Measurements from ENCODE around the gene NCAM2. TPM values are rescaled to one million over a fixed set of nuclear protein-coding genes. Genes with fewer than 3 reads are reported as not detected.
"Not testable (repeated sequence)": the region's sequence is repeated elsewhere in the genome, so short reads cannot be mapped to it uniquely, and the experiment has no call there.

Gene NCAM2
- total and polyA plus RNA-seq, 9 donors: 0.35 to 6.8 (median 1.2) TPM

GRCh38 chr21:21401444-21401843, 403.2 kb downstream of the NCAM2 start:
- Histone ChIP-seq H3K4me1 (ENCODE audit: insufficient read depth) (no peaks in the 10 kb centered on the region), H3K27me3 (no peaks in the 10 kb centered on the region), H3K4me3 (no peak overlapping the region), H3K36me3 (no peaks in the 10 kb centered on the region), H3K9me3 (peaks cover 0 to 3% of the 10 kb centered on the region in 2 donors), H3K27ac (no peak overlapping the region)
- no peak for DNase-seq
- intact Hi-C loops (cut with DNase I): no loop called here
- TF ChIP-seq CTCF (IDR thresholded peaks at IDR 0.05) (no peak), POLR2A (IDR thresholded peaks at IDR 0.05) (no peak), EP300 (IDR thresholded peaks at IDR 0.05) (no peak)

- intact Hi-C loops (cut with DNase I): not testable (repeated sequence)
- 56 to 72% (median 70%) methylated on average over 3 of the region's 3 CpGs for WGBS, 3 donors
Measured at GRCh38 chr21:21402187-21402586, 404.0 kb downstream of the NCAM2 start.

GRCh38 chr21:21404261-21404660, 406.1 kb downstream of the NCAM2 start:
- H3K27me3 ChIP-seq; DNase-seq; H3K4me1 ChIP-seq (ENCODE audit: insufficient read depth); H3K4me3 ChIP-seq; H3K36me3 ChIP-seq; H3K9me3 ChIP-seq; H3K27ac ChIP-seq; intact Hi-C loops (cut with DNase I): not testable (repeated sequence)
- 66 to 75% (median 71%) methylated on average over 5 of the region's 5 CpGs for WGBS, 3 donors

More at GRCh38 chr21:21402187-21402586, 404.0 kb downstream of the NCAM2 start:
- H3K4me1 ChIP-seq (ENCODE audit: insufficient read depth); H3K27me3 ChIP-seq; H3K4me3 ChIP-seq; H3K9me3 ChIP-seq; H3K36me3 ChIP-seq; H3K27ac ChIP-seq; DNase-seq: not testable (repeated sequence)

GRCh38 chr21:21406921-21407320, 408.7 kb downstream of the NCAM2 start:
- H3K36me3 ChIP-seq: no peaks in the 10 kb centered on the region
- intact Hi-C loops (cut with DNase I): no loop called here
- 90 to 92% (median 91%) methylated on average over 3 of the region's 3 CpGs for WGBS, 3 donors
- DNase-seq: no peak
- TF ChIP-seq POLR2A (IDR thresholded peaks at IDR 0.05) (no peak), CTCF (IDR thresholded peaks at IDR 0.05) (no peak), EP300 (IDR thresholded peaks at IDR 0.05) (no peak)
- H3K27me3 ChIP-seq: no peaks in the 10 kb centered on the region
- no peak overlapping the region for H3K27ac ChIP-seq
- H3K4me1 ChIP-seq (ENCODE audit: insufficient read depth): no peaks in the 10 kb centered on the region
- H3K4me3 ChIP-seq: no peak overlapping the region
- no peaks in the 10 kb centered on the region for H3K9me3 ChIP-seq

- no peak for DNase-seq
- no peak overlapping the region for H3K27ac ChIP-seq
- no peaks in the 10 kb centered on the region for H3K4me1 ChIP-seq (ENCODE audit: insufficient read depth)
- 80 to 89% (median 88%) methylated on average over 6 of the region's 6 CpGs for WGBS, 3 donors
- H3K4me3 ChIP-seq: no peak overlapping the region
- H3K9me3 ChIP-seq: no peaks in the 10 kb centered on the region
- H3K36me3 ChIP-seq: no peaks in the 10 kb centered on the region
- no peaks in the 10 kb centered on the region for H3K27me3 ChIP-seq
- intact Hi-C loops (cut with DNase I): no loop called here
- TF ChIP-seq POLR2A (IDR thresholded peaks at IDR 0.05) (no peak), EP300 (IDR thresholded peaks at IDR 0.05) (no peak), CTCF (IDR thresholded peaks at IDR 0.05) (no peak)
Measured at GRCh38 chr21:21412096-21412495, 413.9 kb downstream of the NCAM2 start.

GRCh38 chr21:21415741-21416140, 417.5 kb downstream of the NCAM2 start:
- Histone ChIP-seq H3K4me1 (ENCODE audit: insufficient read depth) (no peaks in the 10 kb centered on the region), H3K27me3 (no peaks in the 10 kb centered on the region), H3K27ac (no peak overlapping the region), H3K36me3 (no peaks in the 10 kb centered on the region), H3K9me3 (no peaks in the 10 kb centered on the region), H3K4me3 (no peak overlapping the region)
- intact Hi-C loops (cut with DNase I): no loop called here
- WGBS, 3 donors: 10 to 38% (median 23%) methylated on average over 1 of the region's 1 CpG
- DNase-seq: no peak
- TF ChIP-seq CTCF (IDR thresholded peaks at IDR 0.05) (no peak), EP300 (IDR thresholded peaks at IDR 0.05) (no peak), POLR2A (IDR thresholded peaks at IDR 0.05) (no peak)

Measured in ovary (tissue), 9 donors.